ENCODE measurements around the gene TMEM164. TPM values are rescaled to one million over a fixed set of nuclear protein-coding genes. Genes with fewer than 3 reads are reported as not detected.

TMEM164 gene
- total and polyA plus RNA-seq, 2 donors = 9.1 to 11.2 TPM

DNA sequence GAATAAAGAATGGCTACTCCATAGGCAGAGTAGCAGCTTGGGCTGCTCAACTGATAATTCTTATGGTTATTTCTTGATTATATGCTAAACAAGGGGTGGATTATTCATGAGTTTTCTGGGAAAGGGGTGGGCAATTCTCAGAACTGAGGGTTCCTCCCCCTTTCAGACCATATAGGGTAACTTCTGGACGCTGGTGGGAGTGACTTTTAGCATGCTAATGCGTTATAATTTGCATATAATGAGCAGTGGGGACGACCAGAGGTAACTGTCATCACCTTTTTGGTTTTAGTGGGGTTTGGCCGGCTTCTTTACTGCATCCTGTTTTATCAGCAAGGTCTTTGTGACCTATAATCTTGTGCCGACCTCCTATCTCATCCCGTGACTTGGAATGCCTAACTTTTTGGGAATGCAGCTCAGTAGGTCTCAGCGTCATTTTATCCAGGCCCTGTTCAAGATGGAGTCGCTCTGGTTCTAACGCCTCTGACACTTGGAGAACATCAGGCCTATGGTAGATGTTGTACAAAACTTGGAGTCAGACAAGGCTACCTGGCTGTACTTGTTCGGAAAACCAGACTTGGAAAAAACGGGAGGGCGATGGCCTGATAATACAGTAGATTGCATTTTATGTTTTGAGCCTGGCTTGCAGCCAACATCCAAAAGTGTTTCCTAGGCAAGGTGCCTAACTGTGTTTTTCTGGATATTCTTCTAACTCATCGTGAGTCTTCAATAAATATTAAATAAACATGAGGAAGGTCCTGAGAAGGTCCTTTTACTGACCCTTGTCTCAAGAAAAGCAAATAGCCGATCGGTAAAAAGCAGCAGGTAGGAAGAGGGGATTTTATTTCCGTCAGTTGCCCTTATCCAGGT, 1.8 kb upstream of the TMEM164 start:
- H3K36me3 ChIP-seq (ENCODE audit: control insufficient read depth in 2 of 2, insufficient read depth in 2 of 2, low read length in 1 of 2) = no peaks in the 10 kb centered on the region
- H3K27me3 ChIP-seq (ENCODE audit: control insufficient read depth in 2 of 2, insufficient read depth in 1 of 2, low read length in 1 of 2) = peaks cover 0 to 9% of the 10 kb centered on the region in 2 donors
- no peak for DNase-seq (ENCODE audit: low read depth in 6 of 9, low spot score in 9 of 9)
- no peak overlapping the region for H3K4me3 ChIP-seq (ENCODE audit: low read length in 2 of 2)
- no peaks in the 10 kb centered on the region for H3K9me3 ChIP-seq (ENCODE audit: control insufficient read depth in 2 of 2, insufficient read depth in 1 of 2, low read length in 1 of 2)
- WGBS = 95% methylated on average over 16 of the region's 16 CpGs
- no peak overlapping the region for H3K27ac ChIP-seq (ENCODE audit: low read depth in 1 of 2, low read length in 1 of 2)
- H3K4me1 ChIP-seq (ENCODE audit: control insufficient read depth in 2 of 2, insufficient read depth in 2 of 2, low read length in 2 of 2) = peaks cover 4 to 12% of the 10 kb centered on the region in 2 donors

GRCh38 chrX:110001740-110002299, 1.1 kb upstream of the TMEM164 start:
- Histone ChIP-seq H3K9me3 (ENCODE audit: control insufficient read depth in 2 of 2, insufficient read depth in 1 of 2, low read length in 1 of 2) (no peaks in the 10 kb centered on the region), H3K4me1 (ENCODE audit: control insufficient read depth in 2 of 2, insufficient read depth in 2 of 2, low read length in 2 of 2) (peaks cover 4 to 12% of the 10 kb centered on the region in 2 donors), H3K4me3 (ENCODE audit: low read length in 2 of 2) (peak overlapping the region in 1 of 2 donors; percentile 56), H3K36me3 (ENCODE audit: control insufficient read depth in 2 of 2, insufficient read depth in 2 of 2, low read length in 1 of 2) (no peaks in the 10 kb centered on the region), H3K27me3 (ENCODE audit: control insufficient read depth in 2 of 2, insufficient read depth in 1 of 2, low read length in 1 of 2) (peaks cover 0 to 9% of the 10 kb centered on the region in 2 donors), H3K27ac (ENCODE audit: low read depth in 1 of 2, low read length in 1 of 2) (peak overlapping the region in 1 of 2 donors; percentile 70)
- WGBS = 37% methylated on average over 13 of the region's 13 CpGs
- DNase-seq (ENCODE audit: low read depth in 6 of 9, low spot score in 9 of 9) = no peak

- H3K36me3 ChIP-seq (ENCODE audit: control insufficient read depth in 2 of 2, insufficient read depth in 2 of 2, low read length in 1 of 2) = no peaks in the 10 kb centered on the region
- H3K9me3 ChIP-seq (ENCODE audit: control insufficient read depth in 2 of 2, insufficient read depth in 1 of 2, low read length in 1 of 2) = no peaks in the 10 kb centered on the region
- 20% methylated on average over 46 of the region's 46 CpGs for WGBS
- peak overlapping the region; percentile 56 to 64 for H3K4me3 ChIP-seq (ENCODE audit: low read length in 2 of 2)
- DNase-seq (ENCODE audit: low read depth in 6 of 9, low spot score in 9 of 9) = peak in 1 of 9 donors; percentile 23
- peaks cover 0 to 9% of the 10 kb centered on the region in 2 donors for H3K27me3 ChIP-seq (ENCODE audit: control insufficient read depth in 2 of 2, insufficient read depth in 1 of 2, low read length in 1 of 2)
- peaks cover 4 to 12% of the 10 kb centered on the region in 2 donors for H3K4me1 ChIP-seq (ENCODE audit: control insufficient read depth in 2 of 2, insufficient read depth in 2 of 2, low read length in 2 of 2)
- H3K27ac ChIP-seq (ENCODE audit: low read depth in 1 of 2, low read length in 1 of 2) = peak overlapping the region in 1 of 2 donors; percentile 18
These were observed 548 bp downstream of the TMEM164 start for GRCh38 chrX:110003167-110004156.

- Histone ChIP-seq H3K36me3 (ENCODE audit: control insufficient read depth in 2 of 2, insufficient read depth in 2 of 2, low read length in 1 of 2) (no peaks in the 10 kb centered on the region), H3K4me1 (ENCODE audit: control insufficient read depth in 2 of 2, insufficient read depth in 2 of 2, low read length in 2 of 2) (peaks cover 4 to 12% of the 10 kb centered on the region in 2 donors), H3K27ac (ENCODE audit: low read depth in 1 of 2, low read length in 1 of 2) (no peak overlapping the region), H3K27me3 (ENCODE audit: control insufficient read depth in 2 of 2, insufficient read depth in 1 of 2, low read length in 1 of 2) (peaks cover 0 to 9% of the 10 kb centered on the region in 2 donors), H3K4me3 (ENCODE audit: low read length in 2 of 2) (no peak overlapping the region), H3K9me3 (ENCODE audit: control insufficient read depth in 2 of 2, insufficient read depth in 1 of 2, low read length in 1 of 2) (no peaks in the 10 kb centered on the region)
- no peak for DNase-seq (ENCODE audit: low read depth in 6 of 9, low spot score in 9 of 9)
- WGBS = 89% methylated on average over 8 of the region's 8 CpGs
These were observed 1.3 kb downstream of the TMEM164 start for GRCh38 chrX:110004215-110004614.

DNA sequence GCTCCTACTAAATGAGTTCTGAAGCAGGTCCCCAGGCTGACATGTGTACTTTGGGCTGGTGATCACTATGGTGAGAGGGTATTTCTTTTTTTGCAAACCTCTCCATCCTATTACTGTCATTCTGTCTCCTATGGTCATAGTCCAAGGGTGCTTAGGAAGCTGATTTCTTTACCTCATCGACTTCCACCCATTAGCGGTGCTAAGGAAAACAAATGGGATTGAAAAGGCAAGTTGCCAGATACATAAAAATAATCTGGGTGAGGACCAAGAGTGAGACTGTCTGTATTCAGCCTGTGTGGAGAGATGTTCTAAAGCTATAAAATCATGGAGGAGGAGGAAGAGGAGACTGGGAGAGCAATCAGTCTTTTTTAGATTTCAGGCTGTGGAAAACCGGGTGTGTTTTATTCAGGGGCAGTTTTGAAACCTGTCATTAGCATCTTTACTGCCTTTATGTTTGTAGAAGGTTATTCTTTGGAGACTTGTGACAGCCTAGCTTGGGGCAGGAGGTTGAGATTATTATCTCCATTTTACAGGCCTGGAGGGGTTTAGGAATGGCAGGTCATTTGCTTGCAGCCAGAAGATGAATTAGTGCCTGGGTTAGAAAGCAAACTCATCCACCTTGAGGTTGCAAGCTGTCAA, 1.9 kb downstream of the TMEM164 start:
- Histone ChIP-seq H3K27ac (ENCODE audit: low read depth in 1 of 2, low read length in 1 of 2) (no peak overlapping the region), H3K36me3 (ENCODE audit: control insufficient read depth in 2 of 2, insufficient read depth in 2 of 2, low read length in 1 of 2) (no peaks in the 10 kb centered on the region), H3K4me1 (ENCODE audit: control insufficient read depth in 2 of 2, insufficient read depth in 2 of 2, low read length in 2 of 2) (peaks cover 4 to 12% of the 10 kb centered on the region in 2 donors), H3K27me3 (ENCODE audit: control insufficient read depth in 2 of 2, insufficient read depth in 1 of 2, low read length in 1 of 2) (peaks cover 0 to 9% of the 10 kb centered on the region in 2 donors), H3K4me3 (ENCODE audit: low read length in 2 of 2) (no peak overlapping the region), H3K9me3 (ENCODE audit: control insufficient read depth in 2 of 2, insufficient read depth in 1 of 2, low read length in 1 of 2) (no peaks in the 10 kb centered on the region)
- 92% methylated on average over 3 of the region's 3 CpGs for WGBS
- DNase-seq (ENCODE audit: low read depth in 6 of 9, low spot score in 9 of 9) = no peak

- no peak for DNase-seq (ENCODE audit: low read depth in 6 of 9, low spot score in 9 of 9)
- H3K27ac ChIP-seq (ENCODE audit: low read depth in 1 of 2, low read length in 1 of 2) = no peak overlapping the region
- H3K4me3 ChIP-seq (ENCODE audit: low read length in 2 of 2) = no peak overlapping the region
- H3K4me1 ChIP-seq (ENCODE audit: control insufficient read depth in 2 of 2, insufficient read depth in 2 of 2, low read length in 2 of 2) = peaks cover 4 to 12% of the 10 kb centered on the region in 2 donors
- peaks cover 0 to 9% of the 10 kb centered on the region in 2 donors for H3K27me3 ChIP-seq (ENCODE audit: control insufficient read depth in 2 of 2, insufficient read depth in 1 of 2, low read length in 1 of 2)
- no peaks in the 10 kb centered on the region for H3K9me3 ChIP-seq (ENCODE audit: control insufficient read depth in 2 of 2, insufficient read depth in 1 of 2, low read length in 1 of 2)
- H3K36me3 ChIP-seq (ENCODE audit: control insufficient read depth in 2 of 2, insufficient read depth in 2 of 2, low read length in 1 of 2) = no peaks in the 10 kb centered on the region
- 94% methylated on average over 2 of the region's 2 CpGs for WGBS
These were observed 3.2 kb downstream of the TMEM164 start for GRCh38 chrX:110006161-110006560.

DNA sequence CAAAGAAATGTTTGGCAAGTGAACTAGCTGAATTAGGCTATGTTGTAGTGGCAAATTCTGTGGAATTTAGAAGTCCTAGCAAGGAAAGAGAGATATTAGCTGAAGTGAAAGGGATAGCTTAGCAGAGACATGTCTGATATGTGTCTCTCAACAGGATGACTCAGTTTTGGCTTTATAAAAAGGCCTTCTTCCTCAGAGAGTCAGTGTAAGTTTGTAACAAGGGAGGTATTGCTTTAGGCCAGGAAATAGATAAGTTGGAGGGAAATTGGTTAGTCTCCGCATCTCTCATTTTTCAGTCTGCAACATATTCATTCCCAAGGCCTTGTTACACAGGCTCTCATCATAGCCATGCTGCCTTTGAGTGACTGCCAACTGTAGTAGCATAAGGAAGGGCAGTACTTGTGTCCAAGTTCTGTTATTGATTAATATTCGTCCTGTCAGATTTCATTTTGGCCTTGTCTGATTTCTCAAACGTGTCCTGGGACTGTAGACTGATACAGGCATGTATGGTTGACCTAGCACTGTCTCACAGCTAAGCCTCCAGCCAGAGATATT, 4.0 kb downstream of the TMEM164 start:
- DNase-seq (ENCODE audit: low read depth in 6 of 9, low spot score in 9 of 9) = no peak
- Histone ChIP-seq H3K4me3 (ENCODE audit: low read length in 2 of 2) (no peak overlapping the region), H3K27ac (ENCODE audit: low read depth in 1 of 2, low read length in 1 of 2) (no peak overlapping the region), H3K36me3 (ENCODE audit: control insufficient read depth in 2 of 2, insufficient read depth in 2 of 2, low read length in 1 of 2) (peaks cover 0 to 3% of the 10 kb centered on the region in 2 donors), H3K4me1 (ENCODE audit: control insufficient read depth in 2 of 2, insufficient read depth in 2 of 2, low read length in 2 of 2) (peaks cover 4 to 9% of the 10 kb centered on the region in 2 donors), H3K27me3 (ENCODE audit: control insufficient read depth in 2 of 2, insufficient read depth in 1 of 2, low read length in 1 of 2) (peaks cover 0 to 9% of the 10 kb centered on the region in 2 donors), H3K9me3 (ENCODE audit: control insufficient read depth in 2 of 2, insufficient read depth in 1 of 2, low read length in 1 of 2) (no peaks in the 10 kb centered on the region)
- WGBS = 98% methylated on average over 3 of the region's 3 CpGs

GRCh38 chrX:110008011-110008635, 5.2 kb downstream of the TMEM164 start:
- Histone ChIP-seq H3K27me3 (ENCODE audit: control insufficient read depth in 2 of 2, insufficient read depth in 1 of 2, low read length in 1 of 2) (peaks cover 0 to 7% of the 10 kb centered on the region in 2 donors), H3K4me3 (ENCODE audit: low read length in 2 of 2) (no peak overlapping the region), H3K4me1 (ENCODE audit: control insufficient read depth in 2 of 2, insufficient read depth in 2 of 2, low read length in 2 of 2) (peaks cover 4 to 7% of the 10 kb centered on the region in 2 donors), H3K36me3 (ENCODE audit: control insufficient read depth in 2 of 2, insufficient read depth in 2 of 2, low read length in 1 of 2) (peaks cover 0 to 6% of the 10 kb centered on the region in 2 donors), H3K27ac (ENCODE audit: low read depth in 1 of 2, low read length in 1 of 2) (no peak overlapping the region), H3K9me3 (ENCODE audit: control insufficient read depth in 2 of 2, insufficient read depth in 1 of 2, low read length in 1 of 2) (no peaks in the 10 kb centered on the region)
- DNase-seq (ENCODE audit: low read depth in 6 of 9, low spot score in 9 of 9) = no peak
- WGBS = 97% methylated on average over 3 of the region's 3 CpGs
